Measurements from ENCODE around the gene RASL10B. TPM values are rescaled to one million over a fixed set of nuclear protein-coding genes. Genes with fewer than 3 reads are reported as not detected.

Gene RASL10B
- total RNA-seq, 2 experiments from 2014 or later, result 0.22 to 0.47 TPM

- no peak overlapping the region for H3K27ac Mint-ChIP-seq
- H3K36me3 ChIP-seq (ENCODE audit: insufficient read depth, low read length), result no peaks in the 10 kb centered on the region
- intact Hi-C loops (cut with DNase I, micrococcal nuclease), result no loop called here
- peaks cover 13% of the 10 kb centered on the region for H3K4me1 Mint-ChIP-seq (ENCODE audit: low read depth)
- H3K36me3 Mint-ChIP-seq (ENCODE audit: low read depth), result no peaks in the 10 kb centered on the region
- TF ChIP-seq CTCF (IDR thresholded peaks at IDR 0.05), result no peak
- no peak for ATAC-seq (ENCODE audit: poor library complexity)
- peaks cover 5 to 9% of the 10 kb centered on the region in 2 experiments for H3K27me3 ChIP-seq (ENCODE audit: control insufficient read depth in 1 of 2, insufficient read depth in 2 of 2, low read length in 2 of 2)
- H3K4me1 ChIP-seq (ENCODE audit: insufficient read depth, low read length), result peaks cover 11% of the 10 kb centered on the region
- no peaks in the 10 kb centered on the region for H3K9me3 Mint-ChIP-seq
- H3K9me3 ChIP-seq (ENCODE audit: control insufficient read depth in 1 of 2, insufficient read depth in 1 of 2, low read length in 2 of 2), result peaks cover 0 to 6% of the 10 kb centered on the region in 2 experiments
- H3K27ac ChIP-seq (ENCODE audit: low read depth in 1 of 2, low read length in 2 of 2), result no peak overlapping the region
- no peak overlapping the region for H3K4me3 ChIP-seq (ENCODE audit: low read length)
- no peak overlapping the region for H3K4me3 Mint-ChIP-seq
- ChIA-PET CTCF (interaction anchor here (0.9 to 1.5 kb wide), 2 partner anchors 9 to 11 kb away, joined by 3 to 4 read pairs; no protein-coding TSS in a partner anchor), POLR2A (no interaction called here)
- H3K27me3 Mint-ChIP-seq, result peaks cover 10% of the 10 kb centered on the region
- no peak for DNase-seq
Measured at GRCh38 chr17:35736236-35736635, 4.8 kb downstream of the RASL10B start.

GRCh38 chr17:35738519-35739133 is 7.2 kb downstream of the RASL10B start:
- peaks cover 27% of the 10 kb centered on the region for H3K27me3 Mint-ChIP-seq
- H3K9me3 Mint-ChIP-seq, result no peaks in the 10 kb centered on the region
- no peak overlapping the region for H3K4me3 Mint-ChIP-seq
- intact Hi-C loops (cut with DNase I, micrococcal nuclease), result no loop called here
- H3K4me1 Mint-ChIP-seq (ENCODE audit: low read depth), result no peaks in the 10 kb centered on the region
- TF ChIP-seq CTCF (IDR thresholded peaks at IDR 0.05), result no peak
- peaks cover 12% of the 10 kb centered on the region for H3K4me1 ChIP-seq (ENCODE audit: insufficient read depth, low read length)
- CTCF ChIA-PET, result interaction anchor here (1.5 kb wide), 1 partner anchor 9 kb away, joined by 3 read pairs; no protein-coding TSS in a partner anchor
- no peaks in the 10 kb centered on the region for H3K36me3 ChIP-seq (ENCODE audit: insufficient read depth, low read length)
- H3K36me3 Mint-ChIP-seq (ENCODE audit: low read depth), result no peaks in the 10 kb centered on the region
- H3K27ac ChIP-seq (ENCODE audit: low read depth in 1 of 2, low read length in 2 of 2), result no peak overlapping the region
- POLR2A ChIA-PET, result no interaction called here
- no peak overlapping the region for H3K27ac Mint-ChIP-seq
- no peak for DNase-seq
- H3K4me3 ChIP-seq (ENCODE audit: low read length), result no peak overlapping the region
- H3K9me3 ChIP-seq (ENCODE audit: control insufficient read depth in 1 of 2, insufficient read depth in 1 of 2, low read length in 2 of 2), result peaks cover 0 to 7% of the 10 kb centered on the region in 2 experiments
- ATAC-seq (ENCODE audit: poor library complexity), result no peak
- peaks cover 19 to 29% of the 10 kb centered on the region in 2 experiments for H3K27me3 ChIP-seq (ENCODE audit: control insufficient read depth in 1 of 2, insufficient read depth in 2 of 2, low read length in 2 of 2)

- POLR2A ChIA-PET, result interaction anchor here (0.6 to 1.6 kb wide), 2 partner anchors 9 to 32 kb away, joined by 3 to 9 read pairs; partner anchors contain the start of gene RASL10B
- Histone ChIP-seq H3K4me1 (ENCODE audit: insufficient read depth, low read length) (peaks cover 12% of the 10 kb centered on the region), H3K36me3 (ENCODE audit: insufficient read depth, low read length) (no peaks in the 10 kb centered on the region), H3K27me3 (ENCODE audit: control insufficient read depth in 1 of 2, insufficient read depth in 2 of 2, low read length in 2 of 2) (peaks cover 20 to 30% of the 10 kb centered on the region in 2 experiments), H3K27ac (ENCODE audit: low read depth in 1 of 2, low read length in 2 of 2) (no peak overlapping the region), H3K9me3 (ENCODE audit: control insufficient read depth in 1 of 2, insufficient read depth in 1 of 2, low read length in 2 of 2) (peaks cover 0 to 11% of the 10 kb centered on the region in 2 experiments), H3K4me3 (ENCODE audit: low read length) (no peak overlapping the region)
- CTCF ChIA-PET, result no interaction called here
- H3K27me3 Mint-ChIP-seq, result peaks cover 36% of the 10 kb centered on the region
- no peak overlapping the region for H3K4me3 Mint-ChIP-seq
- no peaks in the 10 kb centered on the region for H3K4me1 Mint-ChIP-seq (ENCODE audit: low read depth)
- intact Hi-C loops (cut with DNase I, micrococcal nuclease), result loop anchor here in 1 of 2 experiments (10.0 kb wide), 1 partner anchor 495 kb away; the partner anchor contains the start of gene SLFN5
- no peak for TF ChIP-seq CTCF (IDR thresholded peaks at IDR 0.05)
- no peak for DNase-seq
- no peak overlapping the region for H3K27ac Mint-ChIP-seq
- no peak for ATAC-seq (ENCODE audit: poor library complexity)
- H3K36me3 Mint-ChIP-seq (ENCODE audit: low read depth), result no peaks in the 10 kb centered on the region
- no peaks in the 10 kb centered on the region for H3K9me3 Mint-ChIP-seq
Measured at GRCh38 chr17:35740216-35740615, 8.8 kb downstream of the RASL10B start.

Data from CD4-positive, alpha-beta T cell (primary cell).